ENCODE data around the gene DPF3. TPM values are rescaled to one million over a fixed set of nuclear protein-coding genes. Genes with fewer than 3 reads are reported as not detected.

Gene DPF3
- polyA plus RNA-seq (2011; rRNA removed) (3.6 and 4.3 TPM in 2 replicates), polyA minus RNA-seq (2011; rRNA and poly(A)+ RNA removed) (5.7 and 8.7 TPM in 2 replicates)

GRCh38 chr14:72893636-72894322, at the start of gene DPF3:
DPF3 (minus strand) TSS chr14:72894101; CDS start chr14:72894088, 13 bp downstream.
- Histone ChIP-seq H3K4me3 (ENCODE audit: low read depth, low read length) (peak within 1 kb of the TSS; percentile 56), H3K36me3 (ENCODE audit: control insufficient read depth, insufficient read depth, low read length) (no peaks in the 10 kb centered on the region), H3K27me3 (ENCODE audit: control insufficient read depth, insufficient read depth, low read length) (no peaks in the 10 kb centered on the region)
- POLR2A ChIA-PET = interaction anchor here (0.6 to 1.0 kb wide), 2 partner anchors 165 to 251 kb away, joined by 3 to 6 read pairs; no protein-coding TSS in a partner anchor
- DNase-seq (ENCODE audit: low read depth) = peak; percentile 77
- no peak for TF ChIP-seq CTCF (IDR thresholded peaks at IDR 0.05; ENCODE audit: insufficient read depth, low read depth, low read length)
- CTCF ChIA-PET = interaction anchor here (1.1 to 2.6 kb wide), 10 partner anchors 11 to 383 kb away, joined by 3 to 16 read pairs (median 4); no protein-coding TSS in a partner anchor

DNA sequence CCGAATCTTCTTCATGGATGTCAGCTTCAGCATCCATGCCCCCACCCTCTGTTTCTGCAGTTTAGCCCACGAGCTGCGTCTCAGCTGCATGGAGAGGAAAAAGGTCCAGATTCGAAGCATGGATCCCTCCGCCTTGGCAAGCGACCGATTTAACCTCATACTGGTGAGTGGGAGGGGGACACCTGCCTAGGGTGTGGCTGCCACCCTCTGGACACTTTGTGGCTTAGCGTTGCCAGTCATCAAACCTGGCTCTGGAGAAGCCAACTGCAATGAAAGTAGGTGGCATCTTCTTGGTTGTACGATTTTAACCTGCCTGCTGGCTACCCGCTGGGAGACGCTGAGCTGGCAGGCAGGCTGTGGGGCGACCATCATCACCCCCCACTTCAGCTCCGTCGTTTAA, 49.0 kb upstream of the DPF3 start:
- CTCF ChIA-PET = interaction anchor here (1.4 to 3.9 kb wide), 2 partner anchors 426 to 429 kb away, joined by 4 to 23 read pairs; no protein-coding TSS in a partner anchor
- H3K27me3 ChIP-seq (ENCODE audit: control insufficient read depth, insufficient read depth, low read length) = no peaks in the 10 kb centered on the region
- TF ChIP-seq CTCF (IDR thresholded peaks at IDR 0.05; ENCODE audit: insufficient read depth, low read depth, low read length) = no peak
- POLR2A ChIA-PET = no interaction called here
- peaks cover 24% of the 10 kb centered on the region for H3K36me3 ChIP-seq (ENCODE audit: control insufficient read depth, insufficient read depth, low read length)
- H3K4me3 ChIP-seq (ENCODE audit: low read depth, low read length) = no peak overlapping the region
- no peak for DNase-seq (ENCODE audit: low read depth)

DNA sequence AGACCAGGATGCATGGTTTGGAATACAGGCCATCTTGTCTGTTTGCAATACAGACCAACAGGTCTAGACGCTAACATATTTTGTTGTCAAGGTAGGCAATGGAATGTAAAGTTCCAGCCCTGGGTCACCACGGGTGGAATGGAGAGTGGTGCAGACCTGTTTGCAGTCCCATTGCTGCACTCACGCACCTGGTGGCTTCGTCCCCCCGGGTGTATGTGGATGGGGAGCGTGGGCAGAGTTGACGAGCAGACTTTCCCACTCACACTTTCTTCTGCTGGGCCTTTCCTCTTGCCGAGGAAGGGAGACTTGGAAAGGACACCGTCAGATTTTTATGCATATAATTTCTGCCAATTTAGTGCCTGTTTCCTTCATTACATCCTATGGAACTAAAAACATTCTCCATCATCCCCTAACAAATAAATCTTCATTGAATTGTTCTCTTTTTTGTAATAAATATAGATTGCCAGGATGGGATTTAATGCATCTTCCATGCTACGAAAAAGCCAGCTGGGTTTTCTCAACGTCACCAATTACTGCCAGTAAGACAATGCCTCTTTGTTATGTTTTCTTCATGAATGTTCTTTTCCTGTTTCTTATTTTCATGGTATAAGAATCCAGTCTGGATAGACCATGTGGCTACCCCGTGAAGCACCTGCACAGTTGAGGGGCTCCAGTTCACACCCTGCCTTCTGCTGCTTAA, 47.5 kb upstream of the DPF3 start:
- Histone ChIP-seq H3K27me3 (ENCODE audit: control insufficient read depth, insufficient read depth, low read length) (no peaks in the 10 kb centered on the region), H3K36me3 (ENCODE audit: control insufficient read depth, insufficient read depth, low read length) (peaks cover 26% of the 10 kb centered on the region), H3K4me3 (ENCODE audit: low read depth, low read length) (no peak overlapping the region)
- POLR2A ChIA-PET = no interaction called here
- TF ChIP-seq CTCF (IDR thresholded peaks at IDR 0.05; ENCODE audit: insufficient read depth, low read depth, low read length) = no peak
- no peak for DNase-seq (ENCODE audit: low read depth)
- CTCF ChIA-PET = interaction anchor here (3.9 to 5.7 kb wide), 2 partner anchors 426 to 427 kb away, joined by 23 to 37 read pairs; no protein-coding TSS in a partner anchor

DNA sequence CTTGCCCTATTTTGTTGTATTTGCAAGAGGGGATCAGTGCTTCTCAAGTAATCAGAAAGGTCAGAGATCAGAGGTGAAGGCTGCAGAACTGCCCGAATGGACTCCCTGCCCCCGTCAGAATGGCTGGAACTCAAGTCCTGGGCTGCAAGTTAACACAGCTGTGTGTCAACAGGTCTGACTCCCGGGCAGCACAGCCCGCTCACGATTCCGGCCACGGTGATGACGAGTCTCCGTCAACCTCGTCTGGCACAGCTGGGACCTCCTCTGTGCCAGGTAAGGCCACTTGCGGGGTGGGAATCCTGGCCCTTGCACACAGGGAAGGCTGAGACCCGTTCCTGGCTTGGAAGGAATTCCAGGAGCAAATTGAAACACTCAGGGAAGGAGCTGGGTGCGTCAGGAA, 45.7 kb upstream of the DPF3 start:
- TF ChIP-seq CTCF (IDR thresholded peaks at IDR 0.05; ENCODE audit: insufficient read depth, low read depth, low read length) = no peak
- no peak for DNase-seq (ENCODE audit: low read depth)
- ChIA-PET CTCF (interaction anchor here (1.1 to 5.7 kb wide), 3 partner anchors 9 to 424 kb away, joined by 4 to 37 read pairs (median 24); no protein-coding TSS in a partner anchor), POLR2A (no interaction called here)
- Histone ChIP-seq H3K27me3 (ENCODE audit: control insufficient read depth, insufficient read depth, low read length) (no peaks in the 10 kb centered on the region), H3K4me3 (ENCODE audit: low read depth, low read length) (no peak overlapping the region), H3K36me3 (ENCODE audit: control insufficient read depth, insufficient read depth, low read length) (peaks cover 26% of the 10 kb centered on the region)

DNA sequence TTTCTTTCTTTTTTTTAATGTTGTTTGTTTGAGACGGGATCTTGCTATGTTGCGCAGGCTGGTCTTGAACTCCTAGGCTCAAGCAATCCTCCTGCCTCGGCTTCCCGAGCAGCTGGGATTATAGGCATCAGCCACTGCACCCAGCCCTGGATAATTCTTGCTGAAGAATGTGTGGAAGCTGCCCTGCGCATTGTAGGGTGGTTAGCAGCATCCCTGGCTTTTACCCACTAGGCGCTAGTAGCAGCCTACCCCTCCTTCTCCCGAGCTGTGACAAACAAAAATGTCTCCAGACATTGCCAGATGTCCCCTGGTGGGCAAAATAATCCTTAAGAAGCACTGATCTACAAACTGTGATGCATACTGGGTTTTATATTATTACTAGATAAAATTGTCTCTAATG, 39.0 kb upstream of the DPF3 start:
- POLR2A ChIA-PET = interaction anchor here (0.6 kb wide), 1 partner anchor 187 kb away, joined by 4 read pairs; no protein-coding TSS in a partner anchor
- H3K36me3 ChIP-seq (ENCODE audit: control insufficient read depth, insufficient read depth, low read length) = peaks cover 2% of the 10 kb centered on the region
- DNase-seq (ENCODE audit: low read depth) = no peak
- no peaks in the 10 kb centered on the region for H3K27me3 ChIP-seq (ENCODE audit: control insufficient read depth, insufficient read depth, low read length)
- no peak for TF ChIP-seq CTCF (IDR thresholded peaks at IDR 0.05; ENCODE audit: insufficient read depth, low read depth, low read length)
- CTCF ChIA-PET = interaction anchor here (1.0 to 1.1 kb wide), 2 partner anchors 16 to 419 kb away, joined by 3 to 5 read pairs; no protein-coding TSS in a partner anchor
- no peak overlapping the region for H3K4me3 ChIP-seq (ENCODE audit: low read depth, low read length)
